Muscle layer of colon (tissue), 2 donors: ENCODE results near the gene CHST14.

Experiments used
- H3K27ac ChIP-seq: one replicate; pipeline ENCODE4 v1.7.0; 2013; ENCODE audit warnings: low read depth, mild to moderate bottlenecking, low read length, moderate library complexity
- H3K27me3 ChIP-seq, 2 donors: one replicate each; pipeline ENCODE4 v1.7.0; 2013; ENCODE audit warnings: low read length in 2 of 2, mild to moderate bottlenecking in 2 of 2; ENCODE audit not compliant: insufficient read depth in 2 of 2, control insufficient read depth in 1 of 2
- H3K36me3 ChIP-seq: one replicate; pipeline ENCODE4 v1.7.0; 2013; ENCODE audit warnings: mild to moderate bottlenecking, low read length; ENCODE audit not compliant: insufficient read depth
- H3K4me1 ChIP-seq: one replicate; pipeline ENCODE4 v1.7.0; 2013; ENCODE audit warnings: mild to moderate bottlenecking, low read length; ENCODE audit not compliant: insufficient read depth
- H3K4me3 ChIP-seq, 2 donors: one replicate each; pipeline ENCODE4 v1.7.0; 2013; ENCODE audit warnings: low read length in 2 of 2, low read depth in 1 of 2, mild to moderate bottlenecking in 1 of 2, moderate library complexity in 1 of 2
- H3K9ac ChIP-seq: one replicate; pipeline ENCODE4 v1.7.0; 2013; ENCODE audit warnings: low read length
- H3K9me3 ChIP-seq: one replicate; pipeline ENCODE4 v1.7.0; 2013; ENCODE audit warnings: mild to moderate bottlenecking, low read length
- donor health status: abdominal sarcoma.
- donor health status: Adenocarcinoma of cecum.

Gene CHST14, protein sequence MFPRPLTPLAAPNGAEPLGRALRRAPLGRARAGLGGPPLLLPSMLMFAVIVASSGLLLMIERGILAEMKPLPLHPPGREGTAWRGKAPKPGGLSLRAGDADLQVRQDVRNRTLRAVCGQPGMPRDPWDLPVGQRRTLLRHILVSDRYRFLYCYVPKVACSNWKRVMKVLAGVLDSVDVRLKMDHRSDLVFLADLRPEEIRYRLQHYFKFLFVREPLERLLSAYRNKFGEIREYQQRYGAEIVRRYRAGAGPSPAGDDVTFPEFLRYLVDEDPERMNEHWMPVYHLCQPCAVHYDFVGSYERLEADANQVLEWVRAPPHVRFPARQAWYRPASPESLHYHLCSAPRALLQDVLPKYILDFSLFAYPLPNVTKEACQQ

DNA sequence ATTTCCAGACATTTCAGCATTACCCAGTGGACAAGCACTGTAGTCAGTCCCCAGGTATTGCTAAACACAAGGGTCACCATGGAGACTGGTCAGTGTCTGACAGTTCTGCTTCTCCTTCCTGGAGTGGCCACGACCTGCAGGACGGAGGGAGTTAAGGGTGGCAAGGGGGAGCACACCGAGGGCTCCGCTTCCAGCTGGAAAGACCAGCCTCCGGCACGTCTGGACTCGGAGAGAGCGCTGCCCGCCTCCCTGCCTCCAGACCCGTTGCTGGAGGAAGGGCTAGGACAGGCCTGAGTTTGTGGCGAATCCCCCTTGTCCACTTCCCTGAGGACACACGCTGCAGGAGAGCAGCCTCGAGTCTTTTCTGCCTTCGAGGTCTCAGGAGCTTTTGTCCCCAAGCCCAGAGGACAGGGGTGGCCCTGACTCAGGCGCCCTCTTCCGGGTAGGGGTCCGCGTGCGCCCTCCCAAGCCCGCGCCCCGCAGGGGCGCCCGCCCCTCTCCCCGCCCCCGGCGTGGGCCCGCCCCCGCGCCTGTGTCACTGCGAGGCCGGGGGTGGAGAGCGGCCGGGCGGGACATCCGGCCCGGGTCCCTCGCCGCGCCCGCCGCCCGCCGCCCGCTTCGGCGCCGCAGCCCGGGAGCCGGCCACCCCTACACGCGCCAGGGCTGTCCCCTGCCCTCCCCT is at the start of gene CHST14:
Gene CHST14 (plus strand): TSS at position 562 of the 682 bp plus-strand sequence. CDS start 230 bp downstream, outside the sequence.
- Histone ChIP-seq H3K27me3 (no peaks in the 10 kb centered on the region), H3K36me3 (peaks cover 14% of the 10 kb centered on the region), H3K4me3 (peak within 1 kb of the TSS; percentile 85), H3K4me1 (peaks cover 16% of the 10 kb centered on the region), H3K27ac (peak within 1 kb of the TSS; percentile 72), H3K9me3 (no peaks in the 10 kb centered on the region), H3K9ac (peak within 1 kb of the TSS; percentile 60)

DNA sequence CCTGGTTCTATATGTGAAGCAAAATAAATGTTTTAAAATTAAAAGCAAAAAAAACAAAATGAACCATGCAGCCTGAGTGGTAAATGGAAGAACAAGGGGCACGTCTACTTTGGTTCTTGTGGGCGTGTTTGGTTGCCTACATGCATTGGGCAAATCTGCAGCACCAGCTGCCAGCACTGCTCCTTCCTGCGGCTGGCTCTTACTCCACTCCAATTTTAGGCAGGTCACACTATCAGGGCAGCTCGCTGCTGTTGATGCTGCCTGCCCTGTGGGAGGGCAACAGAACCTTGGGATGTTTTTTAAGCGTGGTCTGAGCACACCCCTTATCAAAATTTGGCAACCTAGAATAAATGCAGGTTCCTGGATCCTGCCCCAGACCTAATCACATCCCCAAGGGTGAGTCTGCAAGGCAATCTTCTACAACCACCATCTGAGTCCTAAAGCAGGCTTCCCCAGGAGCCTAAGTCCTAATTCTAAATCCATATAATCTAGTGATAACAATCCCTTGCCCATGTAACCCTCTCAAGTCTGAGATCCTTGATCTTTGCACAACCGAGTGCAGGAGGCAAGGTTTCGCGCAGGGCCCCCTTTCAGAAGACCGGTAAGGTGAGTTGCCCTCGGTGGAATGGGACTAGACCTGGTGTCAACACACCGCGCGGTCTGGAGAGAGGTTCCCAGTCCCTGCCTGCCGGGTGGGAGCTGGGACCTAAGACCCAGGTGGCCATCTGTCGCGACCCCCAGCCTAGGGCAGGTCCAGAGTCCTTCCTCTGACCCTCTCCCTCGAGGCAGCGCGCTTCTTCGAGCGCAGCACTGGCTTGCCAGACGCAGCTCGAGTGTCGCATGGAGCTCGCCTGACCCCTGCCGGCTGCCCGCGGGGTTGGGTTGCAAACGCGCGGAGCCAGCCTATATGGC is 49.3 kb upstream of the CHST14 start:
- Histone ChIP-seq H3K36me3 (peaks cover 13% of the 10 kb centered on the region), H3K9ac (no peak overlapping the region), H3K4me3 (no peak overlapping the region)

DNA sequence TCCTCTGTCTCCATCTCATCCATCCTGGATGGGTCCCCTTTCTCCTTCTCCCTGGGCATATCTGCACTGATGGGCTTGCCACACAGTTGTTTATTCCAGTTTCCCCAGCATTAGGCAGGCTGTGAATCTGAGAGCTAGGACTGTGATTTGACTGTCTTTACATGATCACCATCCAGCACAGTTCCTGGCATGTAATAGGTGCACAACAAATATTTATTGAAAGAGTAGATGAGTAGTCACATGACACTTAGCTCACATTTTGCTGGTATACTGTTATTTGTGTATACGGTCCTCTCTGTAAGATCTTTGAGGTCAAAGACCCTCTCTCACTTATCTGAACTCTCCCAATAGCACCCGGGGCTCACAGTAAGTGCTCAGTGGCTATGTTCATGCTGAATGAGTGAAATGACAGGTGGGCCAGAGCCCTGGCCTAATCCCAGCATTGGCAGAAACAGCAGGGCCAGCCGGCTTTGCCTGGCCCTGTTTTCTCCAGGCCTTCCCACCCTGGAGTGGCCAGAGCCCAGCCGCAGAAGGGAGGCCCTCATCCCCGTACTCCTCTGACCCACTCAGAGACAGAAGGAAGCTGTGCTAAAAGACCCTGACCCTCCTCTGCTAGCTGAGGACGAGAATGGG is 46.2 kb upstream of the CHST14 start:
- Histone ChIP-seq H3K27me3 (no peaks in the 10 kb centered on the region), H3K4me1 (peaks cover 13% of the 10 kb centered on the region), H3K36me3 (no peaks in the 10 kb centered on the region), H3K9ac (no peak overlapping the region), H3K4me3 (no peak overlapping the region), H3K27ac (no peak overlapping the region), H3K9me3 (no peaks in the 10 kb centered on the region)

More for the DNA sequence above, 49.3 kb upstream of the CHST14 start:
- H3K27me3 ChIP-seq: no peaks in the 10 kb centered on the region
- H3K27ac ChIP-seq: no peak overlapping the region
- H3K9me3 ChIP-seq: no peaks in the 10 kb centered on the region
- peaks cover 13% of the 10 kb centered on the region for H3K4me1 ChIP-seq

DNA sequence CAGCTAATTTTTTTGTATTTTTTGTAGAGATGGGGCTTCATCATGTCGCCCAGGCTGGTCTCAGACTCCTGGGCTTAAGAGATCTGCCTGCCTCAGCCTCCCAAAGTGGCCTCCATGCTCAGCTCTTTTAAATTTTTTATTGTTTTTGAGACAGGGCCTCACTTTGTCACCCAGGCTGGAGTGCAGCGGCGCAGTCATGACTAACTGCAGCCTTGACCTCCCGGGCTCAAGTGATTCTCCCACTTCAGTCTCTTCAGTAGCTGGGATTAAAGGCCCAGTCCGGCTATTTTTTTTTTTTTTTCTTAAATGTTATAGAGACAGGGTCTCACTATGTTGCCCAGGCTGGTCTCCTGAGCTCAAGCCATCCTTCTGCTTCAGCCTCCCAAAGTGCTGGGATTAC is 45.1 kb upstream of the CHST14 start:
- Histone ChIP-seq H3K9me3 (no peaks in the 10 kb centered on the region), H3K9ac (no peak overlapping the region), H3K36me3 (no peaks in the 10 kb centered on the region), H3K4me3 (no peak overlapping the region), H3K4me1 (peaks cover 12% of the 10 kb centered on the region), H3K27me3 (no peaks in the 10 kb centered on the region), H3K27ac (no peak overlapping the region)

DNA sequence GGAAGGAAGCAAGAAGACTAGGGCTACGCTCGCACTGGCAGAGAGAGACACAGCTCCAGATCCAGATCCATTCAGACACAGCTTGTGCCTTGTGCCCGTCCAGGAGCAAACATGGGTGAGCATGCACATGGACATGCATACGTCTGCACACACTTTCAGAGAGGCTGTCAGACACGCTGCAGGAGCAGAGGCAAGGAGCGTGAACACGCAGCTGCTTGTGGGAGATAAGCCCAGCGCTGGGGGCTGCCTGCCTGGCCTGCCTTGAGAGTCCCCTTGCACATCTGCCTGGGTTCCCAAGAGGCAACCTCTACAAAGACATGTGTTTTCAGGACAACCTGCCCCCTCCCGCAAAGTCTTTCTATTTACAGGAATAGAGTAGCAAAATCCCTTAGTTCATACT is 43.6 kb upstream of the CHST14 start:
- no peaks in the 10 kb centered on the region for H3K9me3 ChIP-seq
- no peak overlapping the region for H3K27ac ChIP-seq
- no peak overlapping the region for H3K9ac ChIP-seq
- no peaks in the 10 kb centered on the region for H3K27me3 ChIP-seq
- H3K4me1 ChIP-seq: no peaks in the 10 kb centered on the region
- no peaks in the 10 kb centered on the region for H3K36me3 ChIP-seq
- H3K4me3 ChIP-seq: no peak overlapping the region

DNA sequence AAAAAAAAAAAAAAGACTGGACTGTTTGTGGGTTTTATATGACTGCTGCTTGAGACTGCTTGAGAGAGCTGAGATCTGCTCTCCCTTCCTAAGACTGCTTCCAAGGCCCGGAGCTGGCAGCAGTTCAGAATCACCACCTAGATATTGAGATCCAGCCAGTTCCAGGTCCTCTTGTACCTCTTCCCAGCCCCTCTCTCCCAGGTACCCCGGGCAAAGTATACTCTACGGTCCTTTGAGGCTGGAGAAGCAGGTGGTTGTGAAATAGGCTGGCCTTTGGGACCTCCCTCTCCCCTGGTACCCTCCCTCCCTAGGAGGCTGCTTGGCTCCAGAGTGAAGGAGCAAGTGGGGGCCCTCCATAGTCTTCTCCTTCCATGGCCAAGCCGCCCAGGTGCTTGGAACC is 42.6 kb upstream of the CHST14 start:
- no peak overlapping the region for H3K9ac ChIP-seq
- no peak overlapping the region for H3K27ac ChIP-seq
- H3K4me1 ChIP-seq: no peaks in the 10 kb centered on the region
- no peaks in the 10 kb centered on the region for H3K27me3 ChIP-seq
- H3K9me3 ChIP-seq: no peaks in the 10 kb centered on the region
- no peak overlapping the region for H3K4me3 ChIP-seq
- H3K36me3 ChIP-seq: no peaks in the 10 kb centered on the region

DNA sequence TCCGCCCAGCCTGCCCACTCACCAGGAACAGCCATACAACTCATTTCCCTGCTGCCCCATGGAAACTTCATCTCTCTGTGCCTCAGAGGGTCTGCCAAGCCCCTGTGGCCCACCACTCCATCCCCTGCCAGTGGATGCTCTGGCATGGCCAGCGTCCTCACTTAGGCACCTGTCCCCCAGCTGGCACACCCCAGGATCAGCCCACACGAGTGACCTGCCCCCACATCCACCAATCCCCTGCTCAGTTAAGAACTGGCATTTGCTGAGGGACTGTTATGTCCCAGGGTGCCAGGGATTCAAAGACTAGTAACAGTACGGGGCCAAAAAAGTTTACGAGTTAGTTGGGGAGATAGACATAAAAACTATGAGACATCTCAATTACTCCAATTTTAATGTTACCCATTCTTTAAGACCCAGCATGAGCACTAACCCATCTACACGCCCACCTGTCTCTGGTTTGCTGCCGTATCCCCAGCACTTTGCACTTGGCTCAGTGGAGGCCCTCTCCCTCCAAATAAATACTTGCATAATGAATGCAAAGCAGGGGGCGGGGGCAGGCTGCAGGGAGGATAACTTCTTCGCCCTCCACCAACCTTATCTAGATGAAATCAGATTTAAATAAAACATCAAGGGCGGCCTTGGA is 41.6 kb upstream of the CHST14 start:
- Histone ChIP-seq H3K9me3 (no peaks in the 10 kb centered on the region), H3K9ac (no peak overlapping the region), H3K36me3 (no peaks in the 10 kb centered on the region)

DNA sequence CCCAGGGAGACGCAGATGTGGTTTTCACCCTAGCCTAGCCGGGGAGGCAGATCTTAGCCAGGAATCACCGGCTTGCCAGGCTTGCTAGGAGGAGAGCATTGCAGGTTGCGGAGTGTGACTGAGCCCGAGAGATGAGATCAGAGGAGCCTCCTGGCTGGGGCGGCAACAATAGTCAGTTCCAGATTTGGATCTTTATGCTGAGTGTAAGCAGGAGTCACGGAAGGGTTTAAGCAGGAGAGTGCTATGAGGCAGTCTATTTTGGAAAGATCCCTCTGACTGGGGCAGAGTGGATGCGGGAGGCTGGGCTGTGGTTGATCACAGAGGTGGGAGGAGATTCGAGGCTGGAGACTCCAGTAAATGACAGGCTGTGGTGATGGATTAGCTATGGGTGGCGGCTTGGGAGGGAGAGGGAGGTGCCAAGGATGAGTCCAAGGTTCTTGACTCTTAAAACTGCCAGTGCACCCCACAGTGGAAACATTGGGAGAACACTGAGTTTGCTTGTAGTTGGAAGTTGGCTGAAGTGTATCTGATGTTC is 40.4 kb upstream of the CHST14 start:
- Histone ChIP-seq H3K27ac (no peak overlapping the region), H3K27me3 (peaks cover 0 to 2% of the 10 kb centered on the region in 2 donors), H3K4me3 (no peak overlapping the region), H3K4me1 (no peaks in the 10 kb centered on the region), H3K36me3 (no peaks in the 10 kb centered on the region), H3K9me3 (no peaks in the 10 kb centered on the region), H3K9ac (no peak overlapping the region)

More for the DNA sequence above, 41.6 kb upstream of the CHST14 start:
- Histone ChIP-seq H3K27ac (no peak overlapping the region), H3K4me1 (no peaks in the 10 kb centered on the region), H3K4me3 (no peak overlapping the region), H3K27me3 (no peaks in the 10 kb centered on the region)

DNA sequence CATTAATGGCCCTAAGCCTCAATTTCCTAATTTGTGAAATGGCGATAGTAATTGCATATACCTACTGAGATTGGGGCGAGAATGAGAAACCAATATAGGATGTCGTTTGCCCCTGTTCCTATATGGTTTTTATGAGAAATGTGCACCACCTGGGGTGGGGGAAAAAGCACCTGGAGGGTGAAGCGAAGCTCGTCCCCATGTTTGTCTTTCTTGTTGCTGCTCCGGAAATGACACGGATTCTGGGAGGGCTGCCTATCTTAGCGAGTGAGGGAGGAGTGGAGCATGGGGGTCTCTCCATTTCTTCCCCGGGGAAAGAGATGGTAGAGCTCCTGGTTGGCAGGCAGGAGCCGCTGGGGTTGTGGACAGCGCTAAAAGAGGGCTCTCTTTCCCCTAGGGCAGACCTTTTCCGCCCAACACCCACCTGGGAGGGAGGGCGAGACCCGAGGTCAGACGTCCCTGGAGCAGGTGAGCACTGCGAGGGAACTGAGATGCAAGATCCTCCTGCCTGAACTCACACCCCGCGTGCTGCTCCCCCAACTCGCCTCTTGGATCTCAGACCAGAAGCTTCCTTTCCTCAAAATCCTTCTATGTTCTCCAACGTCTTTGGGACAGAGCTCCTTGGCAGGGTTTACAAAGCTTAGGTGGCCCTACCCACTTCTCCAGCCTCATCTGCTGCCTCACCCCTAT is 35.6 kb upstream of the CHST14 start:
- Histone ChIP-seq H3K9ac (no peak overlapping the region), H3K4me3 (no peak overlapping the region), H3K27me3 (peaks cover 15 to 44% of the 10 kb centered on the region in 2 donors), H3K27ac (no peak overlapping the region), H3K4me1 (peaks cover 24% of the 10 kb centered on the region), H3K9me3 (no peaks in the 10 kb centered on the region), H3K36me3 (no peaks in the 10 kb centered on the region)

DNA sequence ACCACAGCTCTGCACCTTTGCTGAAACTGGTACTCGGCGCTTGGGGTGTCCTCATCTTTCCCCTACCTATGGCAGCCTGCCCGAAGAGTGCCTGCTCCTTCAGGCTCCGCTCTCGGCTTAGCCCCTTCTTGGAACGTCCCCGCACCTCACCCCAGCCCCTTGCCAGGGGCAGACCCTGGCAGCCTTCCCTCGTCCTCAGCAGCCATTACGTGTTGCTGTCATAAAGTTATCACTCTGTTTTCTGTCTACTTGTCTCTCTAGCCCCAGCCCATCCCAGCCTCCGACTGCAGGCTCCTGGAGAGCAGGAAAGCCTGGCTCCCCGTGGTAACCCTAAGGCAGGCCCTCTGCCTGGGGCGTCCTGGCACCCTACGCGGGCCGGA is 35.1 kb upstream of the CHST14 start:
- peak overlapping the region; percentile 31 to 44 for H3K4me3 ChIP-seq
- peaks cover 15 to 44% of the 10 kb centered on the region in 2 donors for H3K27me3 ChIP-seq
- no peaks in the 10 kb centered on the region for H3K36me3 ChIP-seq
- H3K9ac ChIP-seq: no peak overlapping the region
- H3K27ac ChIP-seq: no peak overlapping the region
- no peaks in the 10 kb centered on the region for H3K9me3 ChIP-seq
- H3K4me1 ChIP-seq: peaks cover 26% of the 10 kb centered on the region
